ENCODE measurements around the gene YJEFN3. TPM values are rescaled to one million over a fixed set of nuclear protein-coding genes. Genes with fewer than 3 reads are reported as not detected.

Gene YJEFN3
- total RNA-seq, 1 experiment from 2014 or later: 25.3 TPM

GRCh38 chr19:19550485-19550929 is 21.8 kb downstream of the YJEFN3 start:
- DNase-seq (ENCODE audit: low read depth, low spot score) (no peak), ATAC-seq (no peak)
- CTCF ChIA-PET: no interaction called here
- H3K4me1 ChIP-seq (ENCODE audit: control insufficient read depth in 1 of 2, insufficient read depth in 2 of 2, low read length in 2 of 2): no peaks in the 10 kb centered on the region
- H3K4me3 ChIP-seq (replicated peaks in 1 of 2; ENCODE audit: low read depth in 1 of 2, low read length in 2 of 2): no peak overlapping the region
- H2AFZ ChIP-seq (ENCODE audit: low read depth, low read length, poor library complexity, severe bottlenecking): no peak overlapping the region
- no peaks in the 10 kb centered on the region for H3K9me2 ChIP-seq (ENCODE audit: insufficient read depth)
- BruUV-seq (replicated peaks): no TSS peak
- RAD21 ChIA-PET (ENCODE audit: low non-redundant PET in 1 of 2, low total read pairs in 2 of 2, uncharacterized antibody in 2 of 2, unreplicated experiment in 2 of 2): no interaction called here
- H3K4me2 ChIP-seq (ENCODE audit: low read length): no peak overlapping the region
- intact Hi-C loops (cut with micrococcal nuclease): no loop called here
- no peaks in the 10 kb centered on the region for H3K36me3 ChIP-seq (ENCODE audit: control insufficient read depth in 1 of 2, insufficient read depth in 2 of 2, low read length in 2 of 2)
- no peaks in the 10 kb centered on the region for H4K20me1 ChIP-seq (ENCODE audit: insufficient read depth)
- no peaks in the 10 kb centered on the region for H3K9me3 ChIP-seq (ENCODE audit: control insufficient read depth in 1 of 2, insufficient read depth in 1 of 2, low read depth in 1 of 2, low read length in 2 of 2)
- POLR2A ChIA-PET: no interaction called here
- no peaks in the 10 kb centered on the region for H3K27me3 ChIP-seq (ENCODE audit: insufficient read depth, low read length)
- TF ChIP-seq TCF7L2 (IDR thresholded peaks at IDR 0.05; ENCODE audit: borderline replicate concordance, extremely low read depth, insufficient read depth, insufficient read length): no peak
- TF ChIP-seq EZH2phosphoT487 (IDR thresholded peaks at IDR 0.05; ENCODE audit: borderline replicate concordance): no peak
- TF ChIP-seq FOSL1 (IDR thresholded peaks at IDR 0.05; ENCODE audit: low read depth): no peak
- TF ChIP-seq, protein P1, sequence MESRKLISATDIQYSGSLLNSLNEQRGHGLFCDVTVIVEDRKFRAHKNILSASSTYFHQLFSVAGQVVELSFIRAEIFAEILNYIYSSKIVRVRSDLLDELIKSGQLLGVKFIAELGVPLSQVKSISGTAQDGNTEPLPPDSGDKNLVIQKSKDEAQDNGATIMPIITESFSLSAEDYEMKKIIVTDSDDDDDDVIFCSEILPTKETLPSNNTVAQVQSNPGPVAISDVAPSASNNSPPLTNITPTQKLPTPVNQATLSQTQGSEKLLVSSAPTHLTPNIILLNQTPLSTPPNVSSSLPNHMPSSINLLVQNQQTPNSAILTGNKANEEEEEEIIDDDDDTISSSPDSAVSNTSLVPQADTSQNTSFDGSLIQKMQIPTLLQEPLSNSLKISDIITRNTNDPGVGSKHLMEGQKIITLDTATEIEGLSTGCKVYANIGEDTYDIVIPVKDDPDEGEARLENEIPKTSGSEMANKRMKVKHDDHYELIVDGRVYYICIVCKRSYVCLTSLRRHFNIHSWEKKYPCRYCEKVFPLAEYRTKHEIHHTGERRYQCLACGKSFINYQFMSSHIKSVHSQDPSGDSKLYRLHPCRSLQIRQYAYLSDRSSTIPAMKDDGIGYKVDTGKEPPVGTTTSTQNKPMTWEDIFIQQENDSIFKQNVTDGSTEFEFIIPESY (IDR thresholded peaks at IDR 0.05; ENCODE audit: extremely low read depth, insufficient replicate concordance, low read length): no peak
- no peak for TF ChIP-seq ZFX (IDR thresholded peaks at IDR 0.05)
- no peak for TF ChIP-seq YY1 (IDR thresholded peaks at IDR 0.05; ENCODE audit: extremely low read depth, insufficient replicate concordance, low read depth, low read length)
- TF ChIP-seq ELF1 (IDR thresholded peaks at IDR 0.05; ENCODE audit: borderline replicate concordance, low read depth): no peak
- no peak for TF ChIP-seq POLR2A (IDR thresholded peaks at IDR 0.05; ENCODE audit: borderline replicate concordance, extremely low read depth, insufficient read depth, insufficient read length)
- TF ChIP-seq ZNF274 (IDR thresholded peaks at IDR 0.05; ENCODE audit: low read depth, low read length): no peak
- TF ChIP-seq CBX3 (IDR thresholded peaks at IDR 0.05; ENCODE audit: low read depth): no peak
- TF ChIP-seq JUND (IDR thresholded peaks at IDR 0.05): no peak
- TF ChIP-seq, protein P2, sequence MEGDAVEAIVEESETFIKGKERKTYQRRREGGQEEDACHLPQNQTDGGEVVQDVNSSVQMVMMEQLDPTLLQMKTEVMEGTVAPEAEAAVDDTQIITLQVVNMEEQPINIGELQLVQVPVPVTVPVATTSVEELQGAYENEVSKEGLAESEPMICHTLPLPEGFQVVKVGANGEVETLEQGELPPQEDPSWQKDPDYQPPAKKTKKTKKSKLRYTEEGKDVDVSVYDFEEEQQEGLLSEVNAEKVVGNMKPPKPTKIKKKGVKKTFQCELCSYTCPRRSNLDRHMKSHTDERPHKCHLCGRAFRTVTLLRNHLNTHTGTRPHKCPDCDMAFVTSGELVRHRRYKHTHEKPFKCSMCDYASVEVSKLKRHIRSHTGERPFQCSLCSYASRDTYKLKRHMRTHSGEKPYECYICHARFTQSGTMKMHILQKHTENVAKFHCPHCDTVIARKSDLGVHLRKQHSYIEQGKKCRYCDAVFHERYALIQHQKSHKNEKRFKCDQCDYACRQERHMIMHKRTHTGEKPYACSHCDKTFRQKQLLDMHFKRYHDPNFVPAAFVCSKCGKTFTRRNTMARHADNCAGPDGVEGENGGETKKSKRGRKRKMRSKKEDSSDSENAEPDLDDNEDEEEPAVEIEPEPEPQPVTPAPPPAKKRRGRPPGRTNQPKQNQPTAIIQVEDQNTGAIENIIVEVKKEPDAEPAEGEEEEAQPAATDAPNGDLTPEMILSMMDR (IDR thresholded peaks at IDR 0.05 in 2 of 3, conservative IDR thresholded peaks at IDR 0.05 in 1 of 3; ENCODE audit: borderline replicate concordance in 1 of 3, insufficient read depth in 1 of 3, low read depth in 2 of 3, low read length in 2 of 3): no peak
- no peak for TF ChIP-seq POLR2AphosphoS5 (IDR thresholded peaks at IDR 0.05; ENCODE audit: low read depth, low read length)
- TF ChIP-seq, protein P3, sequence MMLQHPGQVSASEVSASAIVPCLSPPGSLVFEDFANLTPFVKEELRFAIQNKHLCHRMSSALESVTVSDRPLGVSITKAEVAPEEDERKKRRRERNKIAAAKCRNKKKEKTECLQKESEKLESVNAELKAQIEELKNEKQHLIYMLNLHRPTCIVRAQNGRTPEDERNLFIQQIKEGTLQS (IDR thresholded peaks at IDR 0.05): no peak
- TF ChIP-seq CEBPB (IDR thresholded peaks at IDR 0.05; ENCODE audit: low read depth): no peak
- TF ChIP-seq EGR1 (IDR thresholded peaks at IDR 0.05; ENCODE audit: low read depth): no peak
- TF ChIP-seq RAD21 (IDR thresholded peaks at IDR 0.05; ENCODE audit: low read depth): no peak
- TF ChIP-seq, protein P4, sequence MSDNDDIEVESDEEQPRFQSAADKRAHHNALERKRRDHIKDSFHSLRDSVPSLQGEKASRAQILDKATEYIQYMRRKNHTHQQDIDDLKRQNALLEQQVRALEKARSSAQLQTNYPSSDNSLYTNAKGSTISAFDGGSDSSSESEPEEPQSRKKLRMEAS (IDR thresholded peaks at IDR 0.05): no peak
- TF ChIP-seq SRF (IDR thresholded peaks at IDR 0.05; ENCODE audit: low read depth): no peak
- no peak overlapping the region for H3K9ac ChIP-seq (ENCODE audit: low read length)
- H3K79me2 ChIP-seq (ENCODE audit: insufficient read depth, low read length): no peaks in the 10 kb centered on the region
- no peak overlapping the region; the same call in 1 of the 2 replicates for H3K27ac ChIP-seq (ENCODE audit: low read depth, low read length)
